Activated gamma-delta T cell treated with Interleukin-2 at 50 U/mL for 16 hours (primary cell): Measurements from ENCODE around the gene LAMB4.
A peak's percentile ranks its signal among the peaks of the same experiment; 100 is the strongest.

Experiments
- DNase-seq: peaks from one replicate; pipeline ENCODE4 v3.0.0-alpha.2; 2020

LAMB4 gene

DNA sequence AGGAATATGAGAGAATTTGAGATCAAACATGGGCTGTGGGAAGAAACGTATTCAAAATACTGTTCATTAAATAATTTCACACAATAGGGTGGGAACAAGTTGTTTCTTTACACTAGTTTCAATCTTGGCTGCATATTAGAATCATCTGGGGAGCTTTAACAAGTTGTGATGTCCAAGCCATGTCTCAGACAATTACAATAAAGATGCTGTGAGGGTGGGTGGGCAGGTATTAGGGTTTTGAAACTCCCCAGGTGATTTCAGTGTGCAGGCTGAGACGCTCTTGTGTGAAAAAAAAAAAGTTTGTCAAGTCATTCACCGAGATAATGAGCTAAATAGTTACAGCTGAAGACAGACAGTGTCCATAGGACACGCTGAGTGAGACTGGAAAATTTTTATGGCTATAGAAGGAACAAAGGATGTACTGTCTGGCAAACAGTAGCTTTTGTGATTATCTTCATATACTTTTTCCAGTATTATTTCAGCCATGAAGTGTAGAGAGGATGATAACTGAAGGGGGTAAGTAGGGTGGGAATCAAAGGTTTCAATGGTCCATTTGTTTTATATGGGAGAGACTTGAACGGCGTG lies 12.6 kb upstream of the LAMB4 start:
- no peak for DNase-seq

DNA sequence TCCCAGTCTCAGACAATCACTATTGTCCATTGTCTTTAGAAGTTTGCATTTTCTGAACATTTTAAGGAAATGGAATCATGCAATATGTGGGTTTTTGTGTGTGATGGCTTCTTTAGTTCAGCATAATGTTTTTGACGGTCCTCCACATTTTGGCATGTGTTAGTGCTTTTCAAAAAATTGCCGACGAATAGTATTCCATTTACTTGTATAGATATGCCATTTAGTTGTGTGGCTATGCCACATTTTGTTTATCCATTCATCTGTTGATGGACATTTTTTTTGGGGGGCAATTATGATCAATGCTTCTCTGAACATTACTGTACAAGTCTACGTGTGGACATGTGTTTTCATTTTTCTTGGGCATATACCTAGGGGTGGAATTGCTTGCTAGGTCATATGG lies 12.0 kb upstream of the LAMB4 start:
- DNase-seq: no peak

DNA sequence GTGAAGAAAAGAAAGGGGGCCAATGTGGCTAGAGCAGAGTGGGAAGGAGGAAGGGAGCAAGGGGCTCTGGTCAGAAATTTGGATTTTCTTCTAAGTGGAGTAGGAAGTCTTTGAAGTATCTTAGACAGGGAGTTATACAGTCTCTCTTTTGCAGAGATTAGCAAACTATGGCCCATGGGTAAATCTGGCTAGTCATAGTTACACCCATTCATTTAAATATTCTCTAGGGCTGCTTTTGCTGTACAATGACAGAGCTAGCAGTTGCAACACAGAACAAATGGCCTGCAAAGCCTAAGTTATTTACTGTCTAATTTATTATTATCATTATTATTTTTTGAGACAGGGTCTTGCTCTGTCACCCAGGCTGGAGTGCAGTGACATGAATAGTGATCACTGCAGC lies 10.5 kb upstream of the LAMB4 start:
- no peak for DNase-seq

DNA sequence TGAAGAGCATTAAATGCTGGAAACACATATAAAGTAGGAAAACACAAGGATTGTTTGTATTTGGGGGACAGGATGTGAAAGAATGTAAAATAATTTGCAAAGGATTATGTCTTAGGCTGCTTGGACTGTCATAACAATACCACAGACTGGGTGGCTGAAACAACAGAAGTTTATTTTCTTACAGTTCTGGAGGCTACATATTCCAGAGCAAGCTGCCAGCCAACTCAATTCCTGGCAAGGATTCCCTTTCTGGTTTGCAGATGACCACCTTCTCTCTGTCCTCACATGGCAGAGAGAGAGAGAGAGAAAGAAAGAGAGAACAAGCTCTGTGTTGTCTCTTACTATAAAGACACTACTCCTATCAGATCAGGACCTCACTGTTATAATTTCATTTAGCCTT lies 8.8 kb upstream of the LAMB4 start:
- no peak for DNase-seq

DNA sequence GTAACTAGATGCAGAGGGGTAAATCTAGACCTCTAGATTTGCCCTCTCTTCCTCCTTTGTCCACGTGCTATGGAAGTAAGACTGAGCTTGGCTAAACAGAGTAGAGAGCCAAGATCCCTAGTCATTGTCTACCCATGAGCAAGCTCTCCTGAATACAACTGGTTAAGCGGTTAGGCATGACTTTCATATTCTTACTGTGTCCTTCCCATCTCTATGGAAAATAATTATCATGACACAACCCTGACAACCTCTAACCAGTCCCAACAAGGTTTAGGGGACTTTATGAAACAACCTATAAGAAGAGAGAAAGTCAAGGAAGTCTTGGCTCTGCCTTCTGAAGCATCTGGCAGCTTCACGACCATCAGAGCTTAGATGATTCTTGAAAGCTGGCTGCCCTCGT lies 7.8 kb upstream of the LAMB4 start:
- DNase-seq: no peak

- no peak for DNase-seq
Measured at GRCh38 chr7:108137040-108137439, 6.9 kb upstream of the LAMB4 start.

DNA sequence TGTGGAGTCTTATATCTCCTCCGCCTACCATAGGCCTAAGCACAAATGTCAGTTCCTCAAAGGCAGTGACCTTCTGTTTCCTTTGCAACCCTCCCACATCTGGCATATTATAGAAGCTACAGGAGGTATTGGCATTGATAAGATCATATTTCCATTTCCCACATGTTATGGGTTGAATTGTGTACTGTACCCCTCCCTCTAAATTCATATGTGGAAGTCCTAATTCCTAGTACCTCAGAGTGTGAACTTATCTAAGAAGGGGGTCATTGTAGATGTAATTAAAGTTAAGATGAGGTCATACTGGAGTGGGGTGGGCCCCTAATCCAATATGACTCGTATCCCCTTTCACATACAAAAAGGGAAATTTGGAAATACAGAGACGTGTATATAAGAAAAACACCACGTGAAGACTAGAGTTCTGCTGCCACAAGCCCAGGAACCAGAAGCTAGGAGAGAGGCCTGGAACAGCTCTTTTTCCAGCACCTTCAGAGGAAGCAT lies 6.1 kb upstream of the LAMB4 start:
- no peak for DNase-seq

DNA sequence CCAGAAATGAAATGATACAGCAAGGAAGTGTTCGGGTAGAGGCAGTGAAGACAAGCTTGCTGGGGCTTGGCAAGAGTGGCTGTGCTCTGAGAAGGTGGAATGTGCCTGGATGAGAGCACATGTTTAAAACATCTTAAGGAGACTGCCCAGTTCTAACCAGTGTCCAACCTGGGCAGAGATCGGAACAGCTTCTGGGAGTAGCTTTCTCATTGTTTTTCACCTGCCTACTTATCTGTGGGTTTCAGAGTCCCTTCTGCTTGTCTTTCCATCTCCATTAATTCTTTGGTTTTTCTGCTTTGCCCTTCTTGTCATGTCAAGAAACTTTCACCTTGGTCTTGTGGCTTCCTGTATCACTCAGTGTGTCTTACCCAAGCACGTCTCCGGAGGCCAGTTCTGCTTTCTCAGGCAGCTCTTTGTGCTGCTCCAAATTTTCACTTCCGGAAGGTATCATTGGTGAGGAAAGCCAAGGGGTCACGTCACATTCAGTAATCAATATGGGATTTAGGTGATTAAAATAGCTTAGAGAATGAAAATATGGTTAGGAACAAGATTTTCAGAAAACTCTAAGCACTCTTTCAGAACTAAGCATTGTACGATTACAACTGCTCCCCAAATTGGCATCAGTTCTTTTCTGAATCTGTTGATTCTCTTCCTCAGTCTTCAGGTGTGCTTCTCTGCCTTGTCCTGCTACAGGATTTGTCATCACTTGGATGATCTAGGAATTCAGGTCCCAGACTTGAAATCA lies 5.5 kb upstream of the LAMB4 start:
- DNase-seq: peak; percentile 11

DNA sequence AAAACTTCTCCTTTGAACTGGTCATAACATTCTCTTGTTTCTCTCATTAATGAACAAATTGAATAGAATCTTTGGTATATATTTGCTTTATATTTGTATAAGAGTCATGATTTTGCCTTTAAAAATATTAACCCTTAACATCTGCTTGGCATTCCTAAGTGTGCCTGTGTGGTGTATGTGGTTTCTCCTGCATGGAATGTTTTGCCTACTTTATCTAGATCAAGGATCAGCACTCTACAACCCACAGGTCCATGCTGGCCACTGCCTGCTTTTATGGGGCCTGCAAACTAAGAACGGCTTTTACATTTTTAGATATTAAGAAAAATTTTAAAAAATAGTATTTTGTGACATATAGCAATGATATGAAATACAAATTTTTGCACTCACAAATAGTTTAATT lies 4.3 kb upstream of the LAMB4 start:
- DNase-seq: no peak

DNA sequence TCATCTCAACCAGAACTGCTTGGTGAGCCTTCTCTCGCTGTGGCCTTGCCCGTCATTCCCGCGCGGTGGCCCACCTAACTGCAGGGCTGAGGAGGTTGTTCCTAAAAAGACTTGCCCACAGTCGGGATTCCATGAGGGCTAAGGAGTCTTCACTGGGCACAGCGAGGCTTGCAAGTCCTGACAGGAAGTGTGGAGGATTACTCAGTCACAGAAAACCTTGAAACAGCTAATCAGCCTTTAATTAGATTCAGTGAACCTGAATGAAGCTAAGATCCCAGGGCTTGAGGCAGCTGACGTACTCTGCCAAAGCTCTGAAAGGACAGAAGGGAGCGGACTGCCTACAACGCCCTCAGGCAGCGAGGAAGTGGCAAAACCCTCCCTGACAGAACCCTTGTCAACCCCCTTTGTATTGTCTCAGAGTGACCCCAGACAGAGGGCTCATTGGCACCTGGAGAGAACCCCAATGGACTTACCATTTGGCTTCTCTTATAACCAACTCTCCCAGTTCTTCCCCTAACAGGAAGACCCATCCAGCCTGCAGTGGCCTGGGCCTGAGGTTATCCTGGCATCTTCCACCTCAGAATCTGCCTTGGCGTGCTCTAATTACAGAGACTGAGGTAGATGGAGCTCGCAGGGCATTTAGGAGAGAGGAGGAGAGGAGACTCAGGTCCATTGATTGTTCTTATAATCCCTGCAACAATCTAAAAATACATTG lies 2.5 kb upstream of the LAMB4 start:
- DNase-seq: no peak

DNA sequence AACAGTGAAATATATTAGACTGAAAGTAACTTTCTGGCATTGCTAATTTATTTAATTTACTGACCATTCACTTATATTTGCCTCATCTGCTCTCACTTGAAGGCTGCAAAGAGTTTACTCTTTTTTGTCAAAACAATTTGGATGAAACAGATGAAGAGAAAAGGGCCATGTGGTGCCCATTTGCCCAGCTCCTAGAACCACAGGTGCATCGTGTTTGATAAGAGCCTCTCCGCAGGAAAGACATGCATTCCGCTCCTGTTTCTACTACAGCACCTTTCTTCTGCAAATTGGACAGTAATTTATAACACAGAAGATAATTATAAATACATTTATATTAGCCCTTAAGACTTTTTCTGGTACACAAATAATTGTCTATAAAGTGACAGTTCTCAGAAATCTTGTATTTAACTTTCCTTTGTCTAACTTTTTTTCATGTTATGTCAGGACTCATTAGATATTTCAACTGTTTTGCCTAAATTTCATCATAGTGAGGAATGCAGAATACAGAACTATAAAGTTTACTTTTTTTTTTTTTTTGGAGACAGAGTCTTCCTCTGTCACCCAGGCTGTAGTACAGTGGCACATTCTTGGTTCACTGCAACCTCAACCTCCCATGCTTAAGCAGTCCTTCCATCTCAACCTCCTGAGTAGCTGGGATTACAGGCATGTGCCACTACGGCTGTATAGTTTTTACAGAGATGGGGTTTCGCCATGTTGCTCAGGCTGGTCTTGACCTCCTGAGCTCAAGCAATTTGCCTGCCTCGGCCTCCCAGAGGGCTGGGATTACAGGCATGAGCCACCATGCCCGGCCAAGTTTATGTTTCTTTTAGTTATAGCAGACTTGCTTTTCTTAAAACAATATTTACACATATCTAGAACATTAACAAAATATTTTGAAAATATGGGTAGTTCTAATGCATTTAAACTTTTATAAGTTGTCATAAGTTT lies 869 bp downstream of the LAMB4 start:
- no peak for DNase-seq

GRCh38 chr7:108128514-108128913 lies 1.6 kb downstream of the LAMB4 start:
- no peak for DNase-seq

GRCh38 chr7:108127461-108127860 lies 2.7 kb downstream of the LAMB4 start:
- no peak for DNase-seq

DNA sequence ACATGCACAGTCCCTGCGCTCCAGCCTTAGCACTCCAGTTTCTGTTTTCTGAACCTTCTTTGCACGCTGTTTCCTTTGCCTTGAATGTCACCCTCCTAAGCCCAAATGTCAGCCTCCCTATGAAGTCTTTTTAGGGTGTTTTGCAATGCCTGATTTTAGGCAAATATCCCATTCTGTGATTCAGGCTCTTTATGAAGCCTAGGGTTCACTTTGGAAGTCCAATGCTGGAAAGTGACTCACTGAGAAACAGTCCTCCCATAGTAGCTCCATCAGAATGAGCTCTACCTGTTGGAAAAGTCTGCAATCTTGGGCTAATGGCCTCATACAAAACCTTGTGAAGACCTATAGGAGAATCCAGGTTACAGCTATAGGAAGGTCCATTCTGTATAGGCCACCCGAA lies 5.3 kb downstream of the LAMB4 start:
- DNase-seq: no peak

DNA sequence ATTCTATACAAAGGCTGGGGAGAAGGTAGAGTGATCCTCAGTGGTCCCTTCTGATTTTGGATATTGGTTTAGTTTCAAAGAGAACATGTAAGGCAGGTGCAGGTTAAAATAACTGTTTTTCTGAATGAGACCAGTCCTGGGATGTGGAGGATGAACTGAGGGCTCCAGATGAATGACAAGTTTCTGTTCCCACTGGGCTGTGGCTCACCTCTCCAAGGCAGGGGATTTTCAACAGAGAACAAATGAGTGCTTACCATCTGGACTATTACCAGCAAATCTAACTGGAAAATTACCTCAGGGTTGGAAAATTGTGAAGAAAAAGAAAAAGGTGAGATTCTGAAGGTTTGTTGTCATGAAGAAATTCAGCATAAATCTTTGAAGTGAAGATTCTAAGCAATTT lies 8.0 kb downstream of the LAMB4 start:
- DNase-seq: no peak

DNA sequence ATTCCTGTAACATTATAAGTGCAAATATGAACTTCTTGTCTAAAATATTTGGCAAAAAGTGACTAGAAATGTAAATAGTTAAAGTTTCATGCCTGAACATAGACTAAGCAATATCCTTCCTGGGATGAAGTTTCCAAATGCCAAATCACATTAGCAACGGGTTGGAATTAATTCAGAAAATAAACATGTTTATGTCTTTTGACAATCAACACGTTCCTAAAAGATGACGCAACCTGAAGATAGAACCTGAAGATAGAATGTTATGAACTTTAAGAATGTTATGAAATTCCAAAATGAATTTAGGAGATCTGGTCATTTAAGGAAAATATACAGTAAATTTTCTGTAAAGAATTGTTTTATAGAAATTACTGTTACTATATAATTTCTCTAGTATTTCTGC lies 9.2 kb downstream of the LAMB4 start:
- no peak for DNase-seq

- no peak for DNase-seq
Measured at GRCh38 chr7:108120196-108120595, 10.0 kb downstream of the LAMB4 start.

DNA sequence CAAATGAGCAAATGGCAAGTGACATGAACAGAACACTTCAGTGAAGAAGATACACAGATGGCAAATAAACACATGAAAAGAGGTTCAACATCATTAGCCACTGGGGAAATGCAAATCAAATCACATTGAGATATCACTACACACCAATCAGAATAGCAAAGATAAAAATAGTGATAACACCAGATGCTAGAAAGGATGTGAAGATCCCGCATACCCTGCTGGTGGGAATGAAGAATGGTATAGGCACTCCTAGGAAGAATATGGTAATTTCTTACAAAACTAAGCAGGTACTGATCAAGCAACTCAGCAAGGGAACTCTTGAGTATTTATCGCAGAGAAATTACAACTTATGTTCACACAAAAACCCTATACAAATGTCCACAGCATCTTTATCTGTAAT lies 11.2 kb downstream of the LAMB4 start:
- DNase-seq: no peak

GRCh38 chr7:108114117-108114841 lies 15.9 kb downstream of the LAMB4 start:
- no peak for DNase-seq

DNA sequence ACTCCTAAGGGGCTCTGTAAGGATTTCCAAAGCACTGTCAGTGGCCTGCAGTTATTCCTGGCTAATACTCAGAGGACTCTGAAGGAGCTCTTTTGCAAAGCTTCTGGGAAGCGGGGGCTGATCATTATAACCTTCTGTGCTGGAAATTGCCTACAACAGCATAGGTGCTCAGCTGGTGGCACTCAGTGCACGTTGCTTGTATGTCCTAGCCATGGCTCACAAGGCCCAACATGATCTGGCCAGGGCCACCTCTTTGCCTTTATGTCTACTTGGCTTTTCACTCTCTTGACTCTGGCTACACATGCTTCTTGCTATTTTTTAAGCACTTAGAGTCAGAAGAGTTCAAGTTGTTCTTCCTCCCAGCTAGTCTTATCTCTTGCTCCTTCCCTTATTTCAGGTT lies 17.5 kb downstream of the LAMB4 start:
- DNase-seq: no peak

- DNase-seq: no peak
Measured at GRCh38 chr7:108109221-108109908, 20.8 kb downstream of the LAMB4 start.

DNA sequence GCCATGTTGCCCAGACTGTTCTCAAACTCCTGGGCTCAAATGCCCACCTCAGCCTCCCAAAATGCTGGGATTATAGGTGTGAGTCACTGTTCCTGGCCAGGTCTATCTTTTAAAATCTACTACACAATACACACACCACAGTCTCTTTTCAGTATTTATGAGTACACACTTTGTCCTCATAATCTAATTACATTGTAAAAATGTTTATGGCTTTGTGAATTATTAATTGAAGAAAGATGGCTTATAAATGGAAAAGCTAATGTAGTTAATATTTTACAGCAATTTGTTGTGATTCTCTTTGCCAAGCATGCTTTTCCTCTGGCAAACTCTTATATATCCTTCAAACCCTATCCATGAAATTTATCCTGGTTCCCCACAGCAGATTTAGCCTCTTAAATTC lies 22.0 kb downstream of the LAMB4 start:
- DNase-seq: no peak
